Raji (cell line): ENCODE data around the gene SEMA7A.

ENCODE experiments used
- POLR2A ChIP-seq: IDR thresholded peaks from 2 replicates; pipeline ENCODE4 v1.6.1; 2011; ENCODE audit warnings: low read depth, low read length, control low read depth; ENCODE audit not compliant: insufficient read depth

Gene SEMA7A

DNA sequence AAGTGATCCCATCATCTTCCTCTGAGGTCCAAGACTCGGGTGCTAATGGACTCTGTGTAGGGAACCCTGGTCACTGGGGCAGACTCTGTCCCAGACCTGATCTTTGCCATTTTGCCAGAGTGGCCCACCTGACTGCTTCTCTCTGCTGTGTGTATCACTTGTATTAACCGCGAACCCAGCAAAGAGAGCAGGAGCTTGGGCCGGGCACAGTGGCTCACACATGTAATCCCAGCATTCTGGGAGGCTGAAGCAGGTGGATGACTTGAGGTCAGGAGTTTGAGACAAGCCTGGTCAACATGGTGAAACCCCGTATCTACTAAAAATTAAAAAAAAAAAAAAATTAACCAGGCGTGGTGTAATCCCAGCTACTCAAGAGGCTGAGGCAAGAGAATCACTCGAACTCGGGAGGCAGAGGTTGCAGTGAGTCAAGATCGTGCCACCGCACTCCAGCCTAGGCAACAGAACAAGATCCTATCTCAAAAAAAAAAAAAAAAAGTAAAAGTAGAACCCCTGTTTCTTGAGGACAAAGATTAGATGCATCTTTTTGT is 33.4 kb downstream of the SEMA7A start:
- no peak for TF ChIP-seq POLR2A

DNA sequence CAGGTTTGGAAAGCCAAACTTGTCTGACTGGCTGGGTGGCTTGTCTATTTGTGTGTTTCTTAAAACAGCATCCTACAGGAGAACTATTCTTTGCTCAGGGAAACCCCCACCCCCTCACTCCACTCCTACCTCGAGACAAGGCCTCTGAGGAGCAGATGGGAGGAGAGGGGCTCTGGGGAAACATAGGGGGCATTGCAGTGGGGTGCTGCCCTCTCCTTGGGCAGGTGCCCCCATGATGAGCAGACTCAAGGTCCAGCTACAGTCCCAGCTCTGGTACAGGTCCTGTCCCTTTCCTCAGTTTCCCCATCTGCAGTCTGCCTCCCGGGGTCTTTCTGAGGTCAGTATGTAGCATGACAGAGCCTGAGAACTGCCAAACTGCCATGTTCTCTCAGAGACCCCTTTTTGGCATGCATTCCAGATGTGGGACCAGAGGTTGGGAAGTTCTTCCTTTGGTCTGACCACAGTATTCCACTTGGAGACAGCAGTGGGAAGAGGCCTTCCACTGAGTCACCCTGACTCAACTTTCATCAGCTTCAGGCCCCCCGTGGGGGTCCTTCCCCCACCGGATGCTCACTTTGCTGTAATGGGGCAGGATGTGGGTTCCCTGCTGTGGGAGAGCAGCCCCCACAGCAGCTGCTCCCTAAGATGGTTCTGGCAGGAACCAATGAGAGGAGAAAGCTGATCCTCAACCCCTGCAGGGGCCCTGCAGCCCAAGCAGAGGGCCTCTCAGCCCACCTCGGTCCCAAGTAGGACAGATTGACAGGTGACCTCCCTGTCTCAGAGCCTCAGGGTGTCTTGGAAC is 34.0 kb downstream of the SEMA7A start:
- no peak for TF ChIP-seq POLR2A

DNA sequence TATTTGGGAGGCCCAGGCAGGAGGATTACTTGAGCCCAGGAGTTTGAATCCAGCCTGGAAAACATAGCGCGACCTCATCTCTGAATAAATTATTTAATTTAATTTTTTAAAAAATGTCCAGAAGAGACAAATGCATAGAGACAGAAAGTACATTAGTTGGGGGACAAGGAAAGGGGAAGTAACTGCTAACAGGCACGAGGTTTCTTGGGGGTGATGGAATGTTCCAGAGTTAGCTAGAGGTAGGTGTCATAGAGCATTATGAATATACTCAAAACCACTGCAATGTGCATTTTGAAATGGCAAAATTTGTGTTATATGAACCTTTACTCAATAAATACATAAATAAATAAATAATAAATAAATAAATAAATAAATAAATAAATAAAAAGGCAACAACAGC is 34.7 kb downstream of the SEMA7A start:
- TF ChIP-seq POLR2A, result no peak

DNA sequence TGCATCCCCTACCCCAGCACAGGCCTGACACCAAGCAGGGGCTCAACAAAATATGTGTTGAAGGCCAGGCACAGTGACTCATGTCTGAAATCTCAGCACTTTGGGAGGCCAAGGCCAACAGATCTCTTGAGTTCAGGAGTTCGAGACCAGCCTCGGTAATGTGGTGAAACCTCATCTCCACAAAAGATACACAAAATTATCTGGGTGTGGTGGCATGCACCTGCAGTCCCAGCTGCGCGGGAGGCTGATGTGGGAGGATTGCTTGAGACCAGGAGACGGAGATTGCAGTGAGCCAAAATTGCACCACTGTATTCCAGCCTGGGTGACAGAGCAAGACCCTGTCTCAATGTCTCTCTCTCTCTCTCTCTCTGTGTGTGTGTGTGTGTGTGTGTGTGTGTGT is 35.6 kb downstream of the SEMA7A start:
- no peak for TF ChIP-seq POLR2A

DNA sequence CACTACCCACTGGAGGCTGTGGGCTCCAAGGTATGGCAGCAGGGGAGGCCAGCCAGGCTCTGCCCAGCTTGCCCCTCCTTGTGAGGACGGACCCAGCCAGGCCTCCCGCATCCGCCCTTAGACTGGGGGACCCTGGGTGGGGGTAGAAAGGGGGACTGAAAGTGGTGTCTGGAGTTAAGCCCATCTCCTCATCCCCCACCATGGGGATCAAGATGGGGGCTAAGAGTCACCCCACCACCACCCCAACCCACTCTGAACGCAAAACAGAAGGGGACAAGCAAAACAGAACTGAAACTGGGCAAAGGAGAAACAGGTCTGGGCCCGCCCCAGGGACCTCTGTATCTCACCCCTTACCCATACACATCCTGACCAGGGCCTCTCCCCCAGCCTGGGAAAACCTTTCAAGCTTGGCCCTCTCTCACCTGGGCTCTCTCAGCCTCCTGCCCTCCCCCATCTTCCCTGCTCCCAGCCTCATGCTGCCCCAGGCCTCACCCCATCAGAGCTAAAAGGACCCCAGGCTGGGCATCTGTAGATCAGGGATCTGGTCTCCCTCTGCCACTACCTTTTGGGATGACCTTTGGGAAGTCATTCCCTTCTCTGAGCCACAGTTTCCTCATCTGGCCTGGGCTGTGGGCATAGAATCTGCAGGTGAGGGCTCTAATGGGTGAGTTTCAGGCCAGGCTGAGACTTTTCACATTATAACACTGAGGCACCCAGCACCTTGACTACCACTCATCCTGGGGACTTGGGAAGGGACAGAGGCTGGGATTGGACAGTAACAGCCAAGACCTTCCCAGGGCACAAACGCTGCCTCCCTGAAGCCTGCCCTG is 36.3 kb downstream of the SEMA7A start:
- 0 out of 2 replicates have a peak, but pooled peaks have one; percentile 18 for TF ChIP-seq POLR2A

DNA sequence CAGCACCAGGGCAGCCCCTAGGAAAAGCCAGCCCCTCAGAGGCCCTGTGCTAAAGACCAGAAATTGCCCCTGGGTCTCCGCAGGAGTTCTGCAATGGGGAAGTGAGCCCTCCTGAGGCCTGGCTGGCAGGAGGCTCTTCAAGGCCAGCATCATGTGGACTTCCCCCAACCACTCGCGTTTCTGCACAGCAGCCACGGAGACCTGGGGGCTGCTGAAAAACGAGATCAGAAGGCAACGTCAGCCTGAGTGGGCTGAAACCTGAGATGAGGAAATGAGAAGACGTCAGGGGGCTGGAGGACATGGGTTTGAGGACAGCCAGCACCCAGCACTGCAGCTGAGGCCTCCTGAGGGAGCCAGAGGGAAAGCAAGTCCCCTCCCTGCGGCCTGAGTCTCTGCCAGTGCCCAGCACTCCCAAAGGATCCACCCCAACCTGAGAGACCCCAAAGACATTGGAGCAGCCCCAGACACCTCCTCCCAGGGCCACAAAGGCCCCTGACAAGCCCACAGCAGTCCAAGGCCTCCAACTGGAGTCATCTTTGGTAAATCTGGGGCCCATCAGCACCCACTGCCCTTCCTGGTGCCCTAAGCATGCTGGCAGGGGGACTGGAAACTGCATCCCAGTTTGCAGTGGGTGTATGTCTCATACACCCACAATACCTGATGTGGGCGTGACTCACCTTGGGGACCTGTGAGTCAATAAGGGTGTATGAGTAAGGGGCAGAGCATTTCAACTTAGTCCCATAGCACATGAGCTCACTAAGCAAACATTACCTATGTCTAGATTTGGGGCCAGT is 37.1 kb downstream of the SEMA7A start:
- TF ChIP-seq POLR2A, result no peak

DNA sequence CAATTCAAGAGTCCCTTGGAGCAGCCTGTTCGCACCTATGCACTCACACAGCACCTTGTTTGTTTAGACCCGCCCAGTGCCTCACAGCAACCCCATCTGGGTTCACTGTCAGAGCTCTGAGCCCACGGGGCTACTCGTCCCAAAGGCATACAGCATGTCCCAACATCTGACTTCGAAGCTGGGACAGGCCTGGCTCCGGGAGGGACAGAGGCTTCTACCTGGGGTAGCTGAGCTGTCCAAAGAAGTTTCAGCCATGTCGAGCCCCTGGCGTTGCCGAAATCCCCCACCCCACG is 37.7 kb downstream of the SEMA7A start:
- 0 out of 2 replicates have a peak, but pooled peaks have one; percentile 14 for TF ChIP-seq POLR2A

DNA sequence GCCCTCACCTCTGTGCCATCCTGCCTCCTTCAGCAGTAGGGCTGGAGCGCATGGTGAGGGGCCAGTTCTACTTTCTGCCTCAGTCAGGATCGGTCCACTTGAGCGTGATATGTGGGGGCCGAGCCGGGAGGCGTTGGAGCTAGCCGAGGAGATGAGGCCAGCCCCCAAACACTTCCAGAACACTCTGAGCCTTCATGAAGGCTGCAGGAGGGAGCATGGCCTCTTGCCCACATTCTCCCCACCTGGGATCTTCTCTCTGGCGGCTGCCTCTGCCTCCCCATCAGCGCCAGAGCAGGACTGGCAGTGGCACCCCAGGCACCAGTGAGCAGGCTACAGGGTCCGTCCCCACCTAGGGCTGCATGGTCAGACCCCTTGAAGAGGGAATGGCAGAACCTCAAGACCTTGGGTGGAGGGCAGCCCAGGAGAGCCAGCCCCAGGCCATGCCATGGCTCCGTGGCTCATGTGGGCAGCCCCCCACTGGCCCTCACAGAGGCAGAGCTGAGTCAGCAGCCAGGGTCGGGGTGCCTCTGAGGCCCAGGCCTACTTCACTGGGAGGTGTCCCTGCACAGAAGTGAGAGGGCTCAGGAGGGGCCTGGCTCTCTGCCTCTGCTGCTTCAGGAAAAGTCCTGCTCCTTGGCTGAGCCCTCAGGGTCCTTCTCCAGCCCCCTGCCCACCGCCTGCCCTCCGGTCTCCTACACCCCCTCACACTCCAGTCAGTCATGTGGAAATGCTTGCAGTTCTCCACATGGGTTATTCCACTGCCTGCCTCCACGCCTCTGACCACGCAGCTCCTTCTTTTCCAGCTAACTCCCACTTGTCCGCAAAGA is 38.2 kb downstream of the SEMA7A start:
- TF ChIP-seq POLR2A, result no peak

DNA sequence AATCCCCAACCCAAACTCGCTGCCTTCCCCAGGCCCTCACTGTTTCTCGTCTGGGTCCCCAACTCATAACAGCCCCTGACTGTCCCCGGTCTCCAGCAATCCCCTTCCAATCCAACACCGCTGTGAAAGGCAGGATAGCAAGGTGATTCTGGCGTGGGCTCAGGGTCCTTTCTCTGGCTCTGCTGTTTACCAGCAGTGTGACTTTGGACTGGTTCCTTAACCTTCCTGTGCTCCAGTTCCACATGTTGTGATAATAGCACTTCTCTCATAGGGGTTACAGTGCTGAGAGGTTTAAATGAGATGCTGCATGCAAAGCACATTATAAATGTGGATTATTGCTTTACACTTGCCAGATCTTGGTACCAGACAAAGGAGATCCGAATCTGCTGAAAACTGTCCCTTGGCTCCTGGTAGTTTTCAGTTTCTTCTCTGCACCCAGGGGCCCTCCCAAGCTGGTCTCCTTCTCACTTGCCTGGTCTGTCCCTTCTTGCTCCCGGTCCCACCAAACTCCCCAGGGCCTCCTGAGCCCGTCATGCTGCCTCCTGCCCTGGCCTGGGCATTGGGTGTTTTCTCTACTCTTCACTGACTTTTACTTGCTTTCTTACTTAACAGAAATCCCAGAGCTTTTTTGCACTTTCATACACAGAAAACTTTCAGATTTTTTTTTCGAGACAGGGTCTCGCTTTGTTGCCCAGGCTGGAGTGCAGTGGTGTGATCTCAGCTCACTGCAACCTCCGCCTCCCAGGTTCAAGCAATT is 39.5 kb downstream of the SEMA7A start:
- no peak for TF ChIP-seq POLR2A

DNA sequence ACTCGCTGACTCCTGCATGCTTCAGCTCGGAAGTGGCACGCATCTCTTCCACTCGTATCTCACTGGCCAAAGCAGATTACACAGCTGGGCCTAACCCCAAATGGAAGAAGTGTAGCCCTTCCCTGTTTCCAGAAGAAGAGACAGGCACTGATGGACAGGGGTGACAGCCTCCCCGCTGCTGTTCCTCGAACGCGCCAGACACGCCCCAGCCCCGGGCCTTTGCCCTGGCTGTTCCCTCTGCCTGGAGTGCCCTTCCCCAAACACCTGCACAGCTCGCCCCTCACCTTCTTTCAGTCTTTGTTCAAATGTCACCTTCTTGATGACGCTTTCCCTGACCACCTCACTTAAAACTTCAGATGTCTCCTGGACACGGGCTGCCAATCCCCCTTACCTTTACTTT is 40.3 kb downstream of the SEMA7A start:
- no peak for TF ChIP-seq POLR2A

DNA sequence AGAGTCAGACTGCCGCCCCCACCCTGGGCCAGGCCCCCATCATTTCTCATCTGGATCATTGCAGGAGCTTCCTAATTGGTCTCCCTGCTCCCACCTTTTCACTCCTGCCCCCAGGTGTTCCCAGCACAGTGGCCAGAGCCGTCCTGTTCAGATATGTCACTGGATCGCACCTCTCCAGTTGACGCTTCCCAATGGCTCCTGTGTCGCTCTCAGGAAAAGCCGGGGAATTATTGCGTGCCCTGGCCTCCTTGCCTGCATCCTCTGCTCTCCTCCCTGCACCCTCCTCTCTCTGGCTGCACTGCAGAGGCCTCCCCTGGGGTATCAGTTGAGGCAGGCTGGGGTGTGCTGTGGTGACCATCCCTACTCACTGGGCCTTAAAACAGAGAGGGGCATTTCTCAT is 40.9 kb downstream of the SEMA7A start:
- TF ChIP-seq POLR2A, result no peak

DNA sequence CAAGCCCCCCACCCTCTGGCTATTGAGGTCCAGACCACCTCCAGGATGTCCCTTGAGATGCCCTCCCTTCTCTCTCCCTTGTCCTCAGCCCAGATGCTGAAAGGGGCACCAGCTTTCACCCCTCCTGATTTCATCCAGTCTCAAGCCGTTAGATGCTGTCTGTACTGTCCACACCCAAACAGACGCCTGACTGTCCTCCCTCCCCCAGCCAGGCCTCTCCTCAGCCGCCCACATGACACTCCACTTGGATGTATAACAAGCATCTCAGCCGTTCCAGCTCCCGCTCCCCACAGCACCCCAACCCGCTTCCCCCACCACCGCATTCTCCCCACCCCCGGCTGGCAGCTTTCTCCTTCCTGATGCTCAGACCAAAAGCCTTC is 41.3 kb downstream of the SEMA7A start:
- TF ChIP-seq POLR2A, result no peak

DNA sequence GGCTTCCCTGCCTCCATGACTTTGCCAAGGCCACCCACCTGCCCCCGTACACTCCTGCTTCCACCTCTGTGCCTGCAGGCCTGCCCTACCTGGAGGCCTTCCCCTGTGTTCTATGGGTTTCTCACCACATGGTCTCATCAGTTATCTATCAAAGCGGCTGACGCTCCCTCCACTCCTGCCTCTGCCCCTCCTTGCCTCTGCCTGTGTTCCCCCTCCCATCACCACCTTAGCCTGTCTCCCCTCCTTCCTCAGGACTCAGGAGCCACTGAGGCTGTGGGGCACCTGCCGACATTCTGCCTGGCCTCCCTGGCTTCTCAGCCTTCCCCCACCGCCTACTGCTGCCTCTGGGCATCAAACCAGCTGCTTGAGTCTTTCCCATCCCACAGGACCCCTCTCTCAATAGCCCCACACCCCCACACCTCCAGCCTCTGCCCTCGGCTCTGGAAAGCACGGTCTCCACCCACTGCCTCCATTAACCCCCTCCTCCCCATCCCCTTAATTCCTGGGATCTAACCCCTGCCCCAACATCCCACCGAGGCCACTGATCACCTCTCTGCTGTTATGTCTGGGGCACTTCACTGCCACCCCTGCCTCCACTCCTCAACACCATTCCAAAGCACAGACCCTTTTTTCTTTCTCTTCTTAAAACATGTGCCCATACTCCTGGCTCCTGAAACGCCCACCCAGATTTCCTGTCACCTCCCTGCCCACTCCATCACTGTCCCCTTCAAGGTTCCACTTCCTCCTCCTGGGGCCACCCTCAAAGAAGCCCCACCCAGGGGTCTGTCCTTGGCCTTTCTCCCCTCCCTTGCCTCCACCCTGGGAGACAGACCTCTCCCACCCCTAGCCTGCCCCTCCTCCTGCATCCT is 41.9 kb downstream of the SEMA7A start:
- no peak for TF ChIP-seq POLR2A
